GM18511 (cell line): ENCODE results near the gene PFKP.

Experiments
- ATAC-seq: cut with Tn5 transposase; IDR thresholded peaks from one replicate; pipeline ENCODE4 v1.9.1; 2021; ENCODE audit warnings: mild to moderate bottlenecking, moderate library complexity; ENCODE audit not compliant: unreplicated experiment

Gene PFKP

DNA sequence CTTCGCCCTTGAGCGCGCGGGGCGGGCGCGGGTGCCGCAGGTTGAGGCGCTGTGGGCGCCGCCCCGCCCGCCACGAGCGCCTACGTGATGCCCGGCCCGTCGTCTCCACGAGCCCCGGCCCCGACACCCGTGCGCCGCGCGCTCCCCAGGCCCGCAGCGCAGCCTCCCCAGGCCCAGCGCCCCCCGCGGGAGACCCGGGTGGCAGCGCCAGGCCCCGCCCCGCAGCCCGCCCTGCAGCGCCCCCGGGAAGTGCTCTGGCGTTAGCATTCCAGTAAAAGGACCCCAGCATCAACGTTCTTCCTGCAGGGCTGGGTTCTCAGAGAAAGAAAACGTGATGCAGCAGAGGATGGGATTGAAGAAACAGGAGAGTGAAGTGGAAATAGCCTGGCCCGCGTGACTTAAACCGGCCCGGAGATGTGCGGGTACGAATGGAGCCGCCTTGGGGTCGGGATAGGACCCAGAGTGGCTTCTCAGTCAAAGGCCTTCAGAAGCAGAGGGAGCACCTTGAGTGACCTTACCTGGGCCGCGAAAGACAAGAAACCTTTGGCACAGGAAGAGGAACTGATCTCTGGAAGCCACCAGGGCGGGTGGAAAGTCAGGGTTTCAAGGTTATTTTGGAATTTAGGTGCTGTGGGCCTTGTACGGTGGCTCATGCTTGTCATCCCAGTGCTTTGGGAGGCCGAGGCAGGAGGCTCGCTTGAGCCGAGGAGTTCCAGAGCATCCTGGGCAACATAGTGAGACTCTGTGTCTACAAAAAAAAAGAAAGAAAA lies 1.8 kb downstream of the PFKP start:
- peak; percentile 39 for ATAC-seq

DNA sequence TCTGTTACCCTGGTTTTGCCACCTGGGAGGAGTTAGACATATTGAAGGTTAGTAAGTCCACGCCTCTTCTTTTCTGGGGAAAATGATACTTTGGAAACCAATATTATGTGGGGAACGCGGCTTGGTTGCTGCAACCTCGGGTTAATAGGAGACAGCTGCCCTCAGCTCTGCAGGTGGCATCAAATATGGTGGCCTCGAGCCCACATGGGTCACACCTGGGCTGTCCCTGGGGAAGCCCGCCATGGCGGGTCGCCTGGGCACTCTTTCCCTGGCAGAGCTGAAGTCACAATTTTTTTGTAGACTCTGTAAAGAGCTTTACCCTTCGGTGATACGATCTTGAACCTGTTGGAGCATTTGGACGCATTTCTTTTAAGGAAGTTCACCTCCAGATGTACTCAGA lies 2.5 kb downstream of the PFKP start:
- ATAC-seq = no peak

DNA sequence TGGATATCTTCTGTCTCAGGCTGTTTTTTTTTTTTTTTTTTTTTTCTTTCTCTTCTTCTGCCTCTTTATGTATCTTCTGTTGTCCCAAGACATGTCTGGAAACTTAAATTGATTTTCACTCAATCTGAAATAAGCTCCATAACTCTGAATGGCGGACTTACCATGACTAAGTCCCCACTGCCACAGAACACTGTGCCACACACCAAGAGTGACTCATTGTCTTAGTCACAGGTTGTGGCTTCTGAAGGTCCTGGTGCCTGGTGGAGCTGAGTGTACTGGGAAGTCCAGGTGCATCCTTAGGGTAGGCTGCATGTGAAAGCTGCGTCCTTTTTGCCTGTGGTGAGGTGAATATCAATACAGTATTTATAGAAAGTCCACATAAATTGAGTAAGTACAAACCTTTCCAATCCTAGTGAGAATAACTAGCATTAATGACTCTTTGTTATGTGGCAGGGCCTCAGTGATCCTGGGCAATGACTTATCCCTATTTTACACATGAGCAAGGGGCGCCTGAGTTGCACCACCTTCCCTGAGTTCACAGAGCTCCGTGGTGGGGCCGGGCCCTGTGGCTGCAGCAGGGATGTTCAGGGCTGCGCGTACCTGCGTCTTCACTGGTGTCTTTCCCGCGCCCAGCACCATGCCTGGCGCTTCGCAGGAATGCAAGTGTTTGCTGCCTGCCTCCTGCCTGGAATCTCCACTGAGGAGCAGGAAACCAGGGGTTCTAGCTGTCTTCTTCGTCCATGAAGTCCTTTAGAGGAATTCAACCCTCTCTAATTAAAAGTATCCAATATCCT lies 4.3 kb downstream of the PFKP start:
- no peak for ATAC-seq

DNA sequence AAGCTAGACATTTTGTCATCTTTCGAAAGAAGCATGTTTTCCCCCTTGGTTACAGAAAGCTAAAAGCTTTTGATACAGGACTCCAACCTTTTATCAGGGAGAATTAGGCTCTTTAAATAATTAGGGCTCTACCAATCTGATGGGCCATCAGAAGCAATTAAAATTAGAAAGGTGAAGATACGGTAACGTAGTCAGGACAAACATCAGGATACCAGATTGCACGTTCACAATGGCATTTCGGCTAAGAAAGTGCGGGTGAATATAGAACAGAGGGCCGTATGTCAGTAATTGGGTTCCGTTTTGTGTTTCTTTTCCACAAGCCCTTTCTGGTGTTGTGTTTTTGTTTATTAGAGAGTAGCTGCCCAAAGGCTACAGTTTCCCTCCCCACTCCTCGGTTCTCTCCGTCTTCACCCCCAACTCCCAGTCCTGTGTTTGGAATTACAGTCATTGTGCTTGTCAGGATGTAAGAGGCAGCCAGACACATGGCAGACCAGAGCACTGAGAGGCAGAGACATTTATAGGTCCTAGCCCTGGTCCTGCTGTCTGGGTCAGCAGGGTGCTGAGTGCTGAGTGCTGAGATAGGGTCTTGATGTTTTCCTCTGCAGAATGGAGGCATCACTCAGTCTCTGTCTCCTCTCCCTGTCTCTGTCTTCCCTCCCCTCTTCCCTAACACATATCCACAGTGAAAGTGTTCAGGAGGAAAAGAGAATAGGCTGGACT lies 5.5 kb downstream of the PFKP start:
- ATAC-seq = no peak

DNA sequence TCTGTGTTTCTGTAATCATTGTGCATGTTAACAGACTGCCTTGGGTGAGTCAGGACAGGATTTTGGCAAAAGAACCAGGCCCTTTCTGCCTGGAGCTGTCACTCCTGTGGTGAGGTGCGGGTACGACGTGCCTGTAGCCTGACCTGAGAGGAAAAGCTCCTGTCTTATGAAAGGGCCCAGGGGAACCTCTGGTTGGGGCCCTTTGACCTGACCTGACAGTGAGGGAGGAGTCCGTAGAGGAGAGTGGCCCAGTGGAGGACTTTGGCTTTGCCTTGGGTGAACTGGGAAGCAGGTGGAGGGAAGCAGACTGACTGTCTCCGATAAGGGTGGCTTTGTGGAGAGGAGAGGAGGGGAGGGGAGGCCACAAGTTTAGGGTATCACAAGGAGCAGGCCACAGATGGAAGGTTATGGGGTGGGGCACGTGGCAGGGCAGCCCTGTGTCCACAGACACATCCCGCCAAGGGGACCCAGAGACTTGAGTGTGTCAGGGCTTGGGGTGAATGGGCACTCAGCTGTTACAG lies 6.9 kb downstream of the PFKP start:
- ATAC-seq = no peak

DNA sequence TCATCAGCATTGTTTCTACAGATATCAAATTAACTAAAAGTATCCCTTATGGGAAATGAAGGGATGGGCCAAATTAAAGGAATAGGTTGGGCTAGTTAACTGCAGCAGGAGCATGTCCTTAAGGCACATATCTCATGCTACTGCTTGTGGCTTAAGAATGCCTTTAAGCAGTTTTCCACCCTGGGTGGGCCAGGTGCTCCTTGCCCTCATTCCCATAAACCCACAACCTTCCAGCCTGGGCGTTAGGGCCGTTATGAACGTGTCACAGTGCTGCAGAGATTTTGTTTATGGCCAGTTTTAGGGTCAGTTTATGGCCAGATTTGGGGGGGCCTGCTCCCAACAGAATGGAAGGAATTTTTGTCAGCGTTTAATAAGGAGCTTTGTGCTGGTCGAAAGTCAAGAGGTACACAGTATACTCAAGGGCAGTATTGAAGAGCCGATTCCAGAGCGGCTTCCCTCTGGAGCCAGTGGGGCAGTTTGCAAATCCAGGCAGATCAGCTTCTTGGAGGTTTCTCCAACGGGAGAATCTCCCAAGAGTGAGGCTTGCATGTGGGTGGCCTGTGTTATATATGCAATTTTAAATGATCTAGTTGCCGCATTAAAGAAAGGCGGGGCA lies 7.7 kb downstream of the PFKP start:
- no peak for ATAC-seq

DNA sequence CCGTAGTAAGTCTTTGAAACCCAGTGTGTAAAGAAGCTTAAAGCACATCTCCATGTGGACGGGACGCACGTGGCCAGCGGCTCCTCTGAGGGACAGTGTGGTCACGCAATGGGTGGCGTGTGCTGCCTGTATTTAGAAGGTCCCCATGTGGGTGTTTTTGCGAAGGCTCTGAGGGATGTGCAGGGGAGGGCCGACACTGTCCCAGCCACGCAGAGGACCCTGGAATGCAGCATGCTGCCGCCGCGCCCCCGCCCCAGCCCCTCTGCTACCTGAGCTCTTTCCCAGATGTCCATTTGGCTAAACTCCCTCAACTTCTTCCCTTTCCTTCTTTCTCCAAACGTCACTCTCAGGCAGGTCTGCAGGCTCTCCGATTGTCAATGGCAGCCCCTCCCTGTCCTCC lies 8.8 kb downstream of the PFKP start:
- no peak for ATAC-seq

DNA sequence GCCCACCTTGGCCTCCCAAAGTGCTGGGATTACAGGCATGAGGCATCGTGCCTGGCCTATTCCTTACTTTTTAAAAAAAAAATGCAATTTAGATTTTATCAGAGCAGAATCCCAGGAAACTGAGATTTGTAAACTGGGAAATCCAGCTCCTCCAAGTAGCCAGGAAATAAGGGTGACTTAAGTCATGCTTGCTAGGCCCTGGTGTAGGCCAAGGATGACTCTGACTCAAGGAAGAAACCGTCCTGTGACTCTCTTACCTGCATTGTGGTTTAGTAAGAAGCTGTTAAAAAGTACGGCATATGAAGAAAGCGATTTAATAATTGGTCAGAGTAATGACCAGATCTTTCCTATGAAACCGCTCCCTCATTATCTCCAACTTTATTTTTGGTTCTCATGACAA lies 10.2 kb downstream of the PFKP start:
- no peak for ATAC-seq

DNA sequence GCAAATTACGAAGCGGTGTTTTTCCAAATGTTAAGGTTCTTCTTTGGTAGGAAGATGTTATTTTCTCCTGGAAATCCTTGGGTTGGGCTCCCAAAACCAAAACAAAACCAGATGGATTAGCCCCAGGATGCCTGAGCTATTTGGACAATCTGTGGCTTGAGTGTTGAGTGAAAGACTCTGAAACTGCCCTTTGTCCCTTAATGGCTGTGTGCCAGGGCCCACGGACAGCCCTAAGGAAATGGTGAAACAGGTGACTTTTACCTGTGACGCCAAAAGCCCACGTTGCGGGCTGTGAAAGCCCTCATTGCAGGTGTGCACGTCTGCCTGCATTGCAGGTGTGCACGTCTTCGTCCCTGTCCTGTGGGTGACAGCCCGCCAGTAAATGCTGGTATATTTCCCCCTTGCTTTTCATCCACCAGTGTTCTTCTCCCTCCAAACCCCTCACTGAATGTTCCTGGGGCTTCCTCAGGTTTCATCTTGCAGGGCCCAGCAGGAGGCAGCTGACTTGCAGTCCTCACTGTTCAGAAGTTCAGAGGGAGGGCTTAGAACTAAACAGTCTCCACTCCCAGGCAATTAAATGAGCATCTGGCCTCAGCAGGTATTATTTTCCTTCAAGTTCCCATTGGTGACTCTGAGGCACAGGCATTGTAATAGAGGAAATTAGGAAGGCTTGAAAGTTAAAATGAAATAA lies 10.7 kb downstream of the PFKP start:
- ATAC-seq = no peak

DNA sequence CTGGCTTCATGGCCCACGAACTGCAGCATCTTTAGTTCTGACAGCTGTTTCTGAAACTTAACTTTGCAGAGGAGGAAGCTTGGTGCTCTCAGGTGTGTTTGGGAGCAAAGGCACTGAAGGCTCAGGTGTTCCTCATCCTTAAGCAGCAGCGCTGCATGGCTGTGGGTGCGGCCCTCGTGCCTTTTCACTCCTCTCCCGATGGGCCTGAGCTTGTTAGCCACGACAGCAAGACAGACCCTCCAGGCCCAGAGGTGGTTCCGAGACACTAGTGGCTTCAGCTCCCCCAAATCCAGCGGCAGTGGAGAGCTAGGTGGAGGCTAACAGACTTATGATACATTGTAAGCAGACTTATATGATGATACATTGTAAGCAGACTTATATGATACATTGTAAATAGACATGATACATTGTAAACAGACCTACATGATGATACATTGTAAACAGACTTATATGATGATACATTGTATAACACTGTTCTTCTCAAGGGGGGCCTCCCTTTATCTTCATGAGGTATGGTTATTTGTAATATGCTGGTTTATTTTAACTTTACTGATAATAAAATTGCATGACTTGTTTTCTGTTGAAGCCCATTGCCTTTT lies 14.1 kb downstream of the PFKP start:
- no peak for ATAC-seq

DNA sequence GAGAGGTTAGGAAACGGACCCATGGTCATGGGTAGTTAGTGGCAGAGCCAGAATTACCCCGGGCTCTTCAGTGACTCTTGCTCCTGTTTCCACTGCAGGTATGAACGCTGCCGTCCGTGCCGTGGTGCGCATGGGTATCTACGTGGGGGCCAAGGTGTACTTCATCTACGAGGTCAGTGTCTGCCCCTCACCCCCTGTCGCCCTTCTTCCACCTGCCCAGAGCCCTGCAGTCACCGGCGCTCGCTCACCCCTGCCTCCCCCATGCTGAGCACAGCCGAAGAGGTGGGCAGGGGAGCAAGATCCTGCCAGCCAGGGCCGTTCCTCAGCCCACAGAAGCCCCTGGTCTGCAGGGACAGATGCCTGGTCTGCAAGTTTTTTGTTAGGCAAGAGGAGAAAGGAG lies 14.9 kb downstream of the PFKP start:
- no peak for ATAC-seq

DNA sequence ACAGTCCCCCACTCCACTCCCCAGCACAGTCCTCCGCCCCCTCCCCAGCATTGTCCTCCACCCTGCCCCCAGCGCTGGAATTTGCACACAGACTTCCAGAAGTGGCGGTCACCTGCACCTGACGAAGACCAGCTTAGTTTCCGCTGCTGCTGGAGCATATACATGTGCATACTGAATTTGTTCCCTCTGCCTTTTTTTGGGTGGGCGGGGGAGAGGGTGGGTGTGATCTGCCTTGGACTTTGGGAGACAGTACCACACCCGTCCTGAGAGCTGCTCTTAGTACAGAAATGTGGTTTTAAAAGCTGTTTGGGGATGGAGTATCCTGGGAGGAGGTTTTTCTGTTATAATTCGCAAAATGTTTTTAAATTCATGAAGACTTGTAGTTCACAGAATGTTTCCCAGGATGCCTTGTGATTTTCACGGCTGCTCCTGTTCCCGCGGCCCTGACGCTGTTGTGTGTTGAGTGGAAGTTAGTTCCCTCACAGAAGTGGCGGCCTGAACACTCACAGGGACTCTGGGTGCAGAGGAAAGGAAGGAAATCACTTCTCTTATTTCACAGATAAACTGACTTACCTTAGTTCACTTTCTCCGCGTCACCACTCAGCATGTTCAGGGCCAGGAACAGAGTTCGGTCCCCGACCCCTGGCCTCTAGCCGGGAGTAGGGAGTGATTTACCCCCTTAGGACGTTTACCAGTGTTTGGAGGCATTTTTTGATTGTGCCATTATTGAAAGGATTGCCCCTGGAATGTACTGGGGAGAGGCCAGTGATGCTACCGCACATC lies 18.6 kb downstream of the PFKP start:
- ATAC-seq = no peak

DNA sequence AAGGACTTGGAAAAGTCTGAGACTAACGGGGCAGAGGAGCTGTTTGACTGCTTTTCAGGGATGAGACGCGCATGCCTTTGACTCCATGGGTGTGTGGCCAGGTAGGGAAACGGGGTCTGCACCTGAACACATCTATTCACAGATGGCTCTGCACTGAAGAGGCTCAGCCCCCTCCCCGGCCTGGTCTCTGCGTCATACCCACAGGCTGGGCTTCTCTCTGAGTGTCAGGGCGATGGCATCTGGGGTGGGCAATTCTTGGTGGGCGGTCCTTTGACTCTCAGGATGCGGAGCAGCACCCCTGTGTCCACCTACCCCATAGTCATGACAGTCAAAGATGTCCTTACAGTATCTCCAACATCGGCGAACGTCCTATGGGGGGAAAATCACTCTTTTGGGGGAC lies 23.0 kb downstream of the PFKP start:
- ATAC-seq = no peak

DNA sequence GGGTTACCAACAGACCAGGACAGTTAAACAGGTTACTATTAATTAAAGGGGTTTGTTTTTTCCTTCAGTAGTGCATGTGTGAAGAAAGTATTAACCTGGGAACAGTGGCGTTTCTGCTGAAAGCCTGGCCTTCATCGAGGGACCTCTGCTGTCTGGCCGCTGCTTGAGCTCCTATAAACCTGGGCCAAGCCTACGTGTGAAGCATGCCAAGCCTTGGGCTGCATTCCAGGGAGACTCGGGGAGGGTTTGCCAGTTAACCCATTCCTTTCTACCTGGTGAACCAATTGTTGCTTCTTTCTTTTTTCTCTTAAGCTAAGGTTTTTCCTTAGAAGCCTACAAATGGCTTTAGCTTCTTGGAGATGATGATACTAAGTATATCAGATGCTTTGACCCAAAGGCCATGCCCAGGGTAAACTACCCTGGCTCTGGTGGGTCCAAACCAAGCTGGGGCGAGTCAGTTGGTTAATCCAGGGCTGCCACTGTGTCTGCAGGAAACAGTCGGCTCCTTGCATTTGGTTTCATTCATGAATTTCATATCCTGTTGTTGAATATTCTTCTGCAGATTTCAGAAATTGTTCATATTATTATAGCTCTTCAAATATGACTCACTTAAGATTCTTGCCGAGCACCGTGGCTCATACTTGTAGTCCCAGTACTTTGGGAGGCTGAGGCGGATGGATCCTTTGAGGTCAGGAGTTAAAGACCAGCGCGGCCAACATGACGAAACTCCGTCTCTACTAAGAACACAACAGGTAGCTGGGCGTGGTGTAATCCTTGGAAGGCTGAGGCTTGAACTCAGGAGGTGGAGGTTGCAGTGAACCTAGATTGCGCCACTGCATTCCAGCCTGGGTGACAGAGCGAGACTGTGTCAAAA lies 23.8 kb downstream of the PFKP start:
- ATAC-seq = no peak

DNA sequence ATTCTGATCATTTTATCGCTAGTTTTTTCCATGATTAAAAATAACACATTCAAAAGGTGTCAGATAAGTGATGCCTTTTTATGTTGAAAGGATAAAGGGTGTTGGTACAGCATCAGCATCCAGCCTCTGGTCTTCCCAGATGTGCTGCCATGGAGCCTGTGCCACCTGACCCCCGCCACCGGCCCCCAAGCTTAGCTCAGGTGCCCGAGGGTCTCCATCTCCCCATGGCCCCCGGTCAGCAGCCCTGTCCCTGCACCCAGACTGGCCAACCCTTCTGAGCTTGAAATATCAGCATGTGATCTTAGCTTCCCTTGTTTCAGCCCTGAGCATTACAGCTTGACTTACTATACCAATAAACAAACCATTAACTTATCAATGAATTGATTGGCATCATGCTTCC lies 24.6 kb downstream of the PFKP start:
- no peak for ATAC-seq

DNA sequence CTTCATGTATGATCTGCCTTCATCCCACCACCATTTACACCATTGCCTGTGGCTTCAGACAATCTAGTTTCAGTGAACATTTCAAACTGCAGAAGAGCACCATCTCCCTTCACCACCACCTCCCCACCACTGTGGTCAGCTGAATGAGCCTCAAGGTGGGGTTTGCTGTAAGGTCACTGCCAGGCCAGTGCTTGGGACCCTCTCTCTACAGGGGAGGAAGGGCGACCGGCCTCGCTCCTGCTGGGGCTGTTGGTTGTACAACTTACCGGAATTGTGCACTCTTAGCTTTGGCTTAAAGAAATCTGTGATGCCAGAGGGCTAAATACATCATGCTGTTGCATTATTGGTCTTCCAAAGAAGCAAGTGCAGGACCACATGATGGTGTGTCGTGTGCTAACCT lies 26.6 kb downstream of the PFKP start:
- no peak for ATAC-seq

DNA sequence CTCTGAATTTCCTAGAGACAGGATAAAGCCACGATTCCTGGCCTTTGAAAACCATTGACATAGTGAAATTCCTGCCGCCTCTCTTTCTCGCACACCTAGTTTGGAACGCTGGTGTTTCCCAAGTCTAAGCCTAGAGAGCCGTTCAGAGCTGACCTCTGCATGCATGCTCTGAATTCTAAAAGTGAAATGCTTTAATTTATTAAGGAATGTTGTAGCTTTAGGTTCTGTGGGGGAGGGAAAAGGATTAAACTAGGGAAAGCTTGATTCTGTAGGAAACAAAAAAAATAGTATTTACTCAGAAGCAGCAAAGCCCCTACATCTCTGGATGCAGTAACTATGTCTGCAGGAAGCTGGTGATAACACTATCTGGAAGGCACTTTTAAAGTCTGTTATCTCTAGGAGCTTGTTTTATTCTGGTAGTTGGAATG lies 27.3 kb downstream of the PFKP start:
- no peak for ATAC-seq

DNA sequence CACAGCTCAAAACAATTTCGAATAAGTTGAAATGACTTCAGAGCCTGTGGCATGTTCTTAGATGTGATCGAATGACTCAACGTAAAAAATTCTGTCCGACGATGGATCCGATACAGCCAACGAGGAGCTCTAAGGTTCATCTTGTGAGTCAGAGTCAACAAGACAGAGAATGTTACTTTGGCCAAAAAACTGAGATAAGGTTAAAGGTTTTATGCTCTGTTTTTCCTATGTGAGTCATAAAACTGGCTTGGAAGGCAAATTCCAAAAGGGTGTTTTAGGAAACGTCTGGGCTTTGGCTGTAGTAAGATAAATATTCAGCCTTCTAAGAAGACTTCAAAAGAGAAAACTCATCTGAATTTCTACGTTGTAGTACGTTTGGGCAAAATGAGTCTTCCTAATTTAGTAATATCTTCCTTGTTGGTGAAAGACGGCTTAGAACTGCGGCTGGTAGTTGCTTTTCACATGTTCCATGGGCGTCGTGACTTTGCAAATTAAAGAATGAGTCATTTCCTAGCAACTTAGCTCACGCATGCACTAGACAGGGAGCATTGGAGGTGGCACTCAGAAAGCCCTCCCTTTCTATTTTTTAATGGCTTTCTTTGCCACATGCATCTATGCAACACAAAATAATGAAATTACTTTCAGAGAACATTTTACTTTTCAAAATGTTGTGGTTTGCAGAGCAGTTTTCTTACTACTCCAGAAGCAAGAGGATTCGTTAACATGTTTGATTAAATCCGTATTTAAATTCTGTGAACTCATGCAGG lies 28.2 kb downstream of the PFKP start:
- peak; percentile 67 for ATAC-seq
